Measurements from ENCODE around the gene NWD2. TPM values are rescaled to one million over a fixed set of nuclear protein-coding genes. Genes with fewer than 3 reads are reported as not detected.

Gene NWD2
- total RNA-seq, 1 experiment from 2014 or later = not detected

GRCh38 chr4:37244583-37245390 is at the start of gene NWD2 (continued):
- TF ChIP-seq TCF7L2 (IDR thresholded peaks at IDR 0.05; ENCODE audit: borderline replicate concordance, extremely low read depth, insufficient read depth, insufficient read length) = no peak
- no peak for TF ChIP-seq CTCF (IDR thresholded peaks at IDR 0.05 in 2 of 3, conservative IDR thresholded peaks at IDR 0.05 in 1 of 3; ENCODE audit: borderline replicate concordance in 1 of 3, insufficient read depth in 1 of 3, low read depth in 2 of 3, low read length in 2 of 3)
- TF ChIP-seq ZFX (IDR thresholded peaks at IDR 0.05) = no peak
- TF ChIP-seq POLR2A (IDR thresholded peaks at IDR 0.05; ENCODE audit: borderline replicate concordance, extremely low read depth, insufficient read depth, insufficient read length) = no peak

GRCh38 chr4:37197899-37198298 is 46.6 kb upstream of the NWD2 start:
- Histone ChIP-seq H3K79me2 (ENCODE audit: insufficient read depth, low read length) (no peaks in the 10 kb centered on the region), H3K4me3 (replicated peaks in 1 of 2; ENCODE audit: low read depth in 1 of 2, low read length in 2 of 2) (no peak overlapping the region), H3K36me3 (ENCODE audit: control insufficient read depth in 1 of 2, insufficient read depth in 2 of 2, low read length in 2 of 2) (no peaks in the 10 kb centered on the region), H3K4me1 (ENCODE audit: control insufficient read depth in 1 of 2, insufficient read depth in 2 of 2, low read length in 2 of 2) (no peaks in the 10 kb centered on the region), H4K20me1 (ENCODE audit: insufficient read depth) (no peaks in the 10 kb centered on the region), H3K9me3 (ENCODE audit: control insufficient read depth in 1 of 2, insufficient read depth in 1 of 2, low read depth in 1 of 2, low read length in 2 of 2) (no peaks in the 10 kb centered on the region), H3K4me2 (ENCODE audit: low read length) (no peak overlapping the region), H2AFZ (ENCODE audit: low read depth, low read length, poor library complexity, severe bottlenecking) (no peak overlapping the region), H3K27ac (ENCODE audit: low read depth, low read length) (no peak overlapping the region), H3K9me2 (ENCODE audit: insufficient read depth) (no peaks in the 10 kb centered on the region), H3K27me3 (ENCODE audit: insufficient read depth, low read length) (no peaks in the 10 kb centered on the region), H3K9ac (ENCODE audit: low read length) (no peak overlapping the region)
- no peak for TF ChIP-seq POLR2AphosphoS5 (IDR thresholded peaks at IDR 0.05; ENCODE audit: low read depth, low read length)
- TF ChIP-seq RAD21 (IDR thresholded peaks at IDR 0.05; ENCODE audit: low read depth) = no peak
- TF ChIP-seq SP1 (IDR thresholded peaks at IDR 0.05; ENCODE audit: low read depth) = no peak
- TF ChIP-seq ZBTB33 (IDR thresholded peaks at IDR 0.05; ENCODE audit: extremely low read depth, insufficient replicate concordance, low read length) = no peak
- TF ChIP-seq ATF3 (IDR thresholded peaks at IDR 0.05) = no peak
- TF ChIP-seq ZNF274 (IDR thresholded peaks at IDR 0.05; ENCODE audit: low read depth, low read length) = no peak
- no peak for TF ChIP-seq JUND (IDR thresholded peaks at IDR 0.05)
- no peak for TF ChIP-seq CTCF (IDR thresholded peaks at IDR 0.05 in 2 of 3, conservative IDR thresholded peaks at IDR 0.05 in 1 of 3; ENCODE audit: borderline replicate concordance in 1 of 3, insufficient read depth in 1 of 3, low read depth in 2 of 3, low read length in 2 of 3)
- TF ChIP-seq TCF7L2 (IDR thresholded peaks at IDR 0.05; ENCODE audit: borderline replicate concordance, extremely low read depth, insufficient read depth, insufficient read length) = no peak
- TF ChIP-seq YY1 (IDR thresholded peaks at IDR 0.05; ENCODE audit: extremely low read depth, insufficient replicate concordance, low read depth, low read length) = no peak
- TF ChIP-seq ELF1 (IDR thresholded peaks at IDR 0.05; ENCODE audit: borderline replicate concordance, low read depth) = no peak
- no peak for TF ChIP-seq CEBPB (IDR thresholded peaks at IDR 0.05; ENCODE audit: low read depth)
- TF ChIP-seq POLR2A (IDR thresholded peaks at IDR 0.05; ENCODE audit: borderline replicate concordance, extremely low read depth, insufficient read depth, insufficient read length) = no peak
- TF ChIP-seq SRF (IDR thresholded peaks at IDR 0.05; ENCODE audit: low read depth) = no peak
- TF ChIP-seq EZH2 (IDR thresholded peaks at IDR 0.05) = no peak
- TF ChIP-seq MAX (IDR thresholded peaks at IDR 0.05) = no peak
- POLR2A ChIA-PET = no interaction called here
- no peak for ATAC-seq
- no TSS peak for BruUV-seq (replicated peaks)
- CTCF ChIA-PET = no interaction called here
- intact Hi-C loops (cut with micrococcal nuclease) = no loop called here
- no peak for DNase-seq (ENCODE audit: low read depth, low spot score)
- RAD21 ChIA-PET (ENCODE audit: low non-redundant PET in 1 of 2, low total read pairs in 2 of 2, uncharacterized antibody in 2 of 2, unreplicated experiment in 2 of 2) = no interaction called here

All from HCT116 (cell line).